Peyer's patch (tissue), 4 donors: ENCODE data around the gene KAT2B.

Experiments used
- POLR2A ChIP-seq, 2 donors: fragments of 450-650 bp; IDR thresholded peaks; one replicate each; pipeline ENCODE4 v1.5.1; 2017; ENCODE audit warnings: antibody characterized with exemption in 2 of 2, mild to moderate bottlenecking in 2 of 2, moderate library complexity in 2 of 2
- TF ChIP-seq, protein P1 (sequence below), 6 experiments: fragments of 450-650 bp in 4 of 6; fragments of 200-600 bp in 2 of 6; sonication (generic) in 1 of 6; IDR thresholded peaks; one replicate each; pipeline ENCODE4 v1.5.1; 2017 to 2019; ENCODE audit warnings: antibody characterized with exemption in 6 of 6, mild to moderate bottlenecking in 3 of 6, moderate library complexity in 1 of 6

DNA sequence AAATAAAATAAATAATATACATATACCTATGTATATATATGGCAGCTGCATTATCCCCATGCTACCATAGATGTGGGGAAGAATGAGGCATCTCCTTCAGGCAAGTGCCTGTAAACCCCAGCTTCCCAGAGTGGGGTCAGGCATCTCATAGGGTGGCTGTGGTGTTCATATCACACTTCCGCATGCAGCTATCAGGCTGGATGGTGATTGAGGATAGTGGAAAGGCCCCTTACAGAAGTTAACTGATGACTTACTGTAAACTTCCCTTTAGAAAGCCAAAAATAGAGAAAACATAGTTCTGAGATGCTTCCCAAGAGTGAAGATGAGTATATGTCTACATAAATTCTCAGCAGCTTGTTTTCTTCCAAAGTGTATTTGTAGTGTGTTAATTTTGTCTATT, 24.7 kb upstream of the KAT2B start:
- TF ChIP-seq, protein P1, sequence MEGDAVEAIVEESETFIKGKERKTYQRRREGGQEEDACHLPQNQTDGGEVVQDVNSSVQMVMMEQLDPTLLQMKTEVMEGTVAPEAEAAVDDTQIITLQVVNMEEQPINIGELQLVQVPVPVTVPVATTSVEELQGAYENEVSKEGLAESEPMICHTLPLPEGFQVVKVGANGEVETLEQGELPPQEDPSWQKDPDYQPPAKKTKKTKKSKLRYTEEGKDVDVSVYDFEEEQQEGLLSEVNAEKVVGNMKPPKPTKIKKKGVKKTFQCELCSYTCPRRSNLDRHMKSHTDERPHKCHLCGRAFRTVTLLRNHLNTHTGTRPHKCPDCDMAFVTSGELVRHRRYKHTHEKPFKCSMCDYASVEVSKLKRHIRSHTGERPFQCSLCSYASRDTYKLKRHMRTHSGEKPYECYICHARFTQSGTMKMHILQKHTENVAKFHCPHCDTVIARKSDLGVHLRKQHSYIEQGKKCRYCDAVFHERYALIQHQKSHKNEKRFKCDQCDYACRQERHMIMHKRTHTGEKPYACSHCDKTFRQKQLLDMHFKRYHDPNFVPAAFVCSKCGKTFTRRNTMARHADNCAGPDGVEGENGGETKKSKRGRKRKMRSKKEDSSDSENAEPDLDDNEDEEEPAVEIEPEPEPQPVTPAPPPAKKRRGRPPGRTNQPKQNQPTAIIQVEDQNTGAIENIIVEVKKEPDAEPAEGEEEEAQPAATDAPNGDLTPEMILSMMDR (IDR thresholded peaks at IDR 0.05) = no peak
- TF ChIP-seq POLR2A (IDR thresholded peaks at IDR 0.05) = no peak
